HS-27A (cell line): ENCODE results near the gene RBMY1F.
"Not testable (repeated sequence)": the region's sequence is repeated elsewhere in the genome, so short reads cannot be mapped to it uniquely, and the experiment has no call there.

Experiments
- DNase-seq: peaks from one replicate; pipeline ENCODE4 v3.0.0-alpha.2; 2012; ENCODE audit warnings: low read depth, missing footprints

Gene RBMY1F

GRCh38 chrY:22182823-22183222 is at the start of gene RBMY1F:
Gene RBMY1F (minus strand): TSS chrY:22182923. CDS start chrY:22180969, 1,954 bp downstream.
- not testable (repeated sequence) for DNase-seq

GRCh38 chrY:22151144-22151543 is 31.6 kb downstream of the RBMY1F start:
- not testable (repeated sequence) for DNase-seq

- not testable (repeated sequence) for DNase-seq
These were observed 41.6 kb downstream of the RBMY1F start for GRCh38 chrY:22141011-22141695.

GRCh38 chrY:22134719-22135118 is 48.0 kb downstream of the RBMY1F start:
- not testable (repeated sequence) for DNase-seq

GRCh38 chrY:22130494-22130893 is 52.2 kb downstream of the RBMY1F start:
- DNase-seq, result not testable (repeated sequence)
